Measurements from ENCODE around the gene GCNT2.
"Not testable (repeated sequence)": the region's sequence is repeated elsewhere in the genome, so short reads cannot be mapped to it uniquely, and the experiment has no call there.

GCNT2 gene

DNA sequence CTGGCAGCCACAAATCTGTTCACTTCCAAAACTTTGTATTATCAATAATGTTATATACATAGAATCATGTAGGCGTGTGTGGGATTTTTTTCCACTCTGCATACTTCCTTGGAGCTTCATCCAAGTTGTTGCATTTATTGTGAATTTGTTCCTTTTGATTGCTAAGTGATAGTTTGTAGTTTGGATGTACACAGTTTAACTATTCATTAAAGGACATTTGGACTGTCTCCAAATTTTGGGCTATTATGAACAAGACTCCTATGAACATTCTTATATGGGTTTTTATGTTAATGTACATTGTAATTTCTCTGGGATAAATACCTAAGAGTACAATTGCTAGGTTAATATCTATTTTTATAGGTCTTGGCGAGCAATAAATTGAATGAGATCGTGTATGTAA, 36.2 kb upstream of the GCNT2 start:
- TF ChIP-seq CTCF (IDR thresholded peaks at IDR 0.05; ENCODE audit: low read depth, low read length) = no peak
- DNase-seq (ENCODE audit: extremely low read depth, low read depth) = no peak

GRCh38 chr6:10485406-10485805, 35.7 kb upstream of the GCNT2 start:
- no peak for TF ChIP-seq CTCF (IDR thresholded peaks at IDR 0.05; ENCODE audit: low read depth, low read length)

DNA sequence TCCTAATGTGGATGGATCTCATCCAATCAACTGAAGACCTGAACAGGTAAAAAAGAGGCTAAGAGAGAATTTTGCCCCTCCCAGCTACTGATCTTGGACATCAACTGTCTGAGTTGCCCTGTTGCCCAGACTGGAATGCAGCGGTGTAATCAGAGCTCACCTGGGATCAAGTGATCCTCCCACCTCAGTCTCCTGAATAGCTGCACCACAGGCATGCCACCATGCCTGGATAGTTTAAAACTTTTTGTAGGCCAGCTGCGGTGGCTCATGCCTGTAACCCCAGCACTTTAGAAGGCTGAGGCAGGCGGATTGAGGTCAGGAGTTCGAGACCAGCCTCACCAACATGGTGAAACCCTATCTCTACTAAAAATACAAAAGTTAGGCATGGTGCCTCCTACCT, 34.9 kb upstream of the GCNT2 start:
- no peak for DNase-seq (ENCODE audit: extremely low read depth, low read depth)
- no peak for TF ChIP-seq CTCF (IDR thresholded peaks at IDR 0.05; ENCODE audit: low read depth, low read length)

More at GRCh38 chr6:10485406-10485805, 35.7 kb upstream of the GCNT2 start:
- no peak for DNase-seq (ENCODE audit: extremely low read depth, low read depth)

- DNase-seq (ENCODE audit: extremely low read depth, low read depth) = not testable (repeated sequence)
Measured at GRCh38 chr6:10486944-10487588, 34.1 kb upstream of the GCNT2 start.

- TF ChIP-seq CTCF (IDR thresholded peaks at IDR 0.05; ENCODE audit: low read depth, low read length) = no peak
- DNase-seq (ENCODE audit: extremely low read depth, low read depth) = no peak
Measured at GRCh38 chr6:10487668-10488327, 33.4 kb upstream of the GCNT2 start.

- no peak for TF ChIP-seq CTCF (IDR thresholded peaks at IDR 0.05; ENCODE audit: low read depth, low read length)
- DNase-seq (ENCODE audit: extremely low read depth, low read depth) = no peak
Measured at GRCh38 chr6:10491463-10491862, 29.7 kb upstream of the GCNT2 start.

DNA sequence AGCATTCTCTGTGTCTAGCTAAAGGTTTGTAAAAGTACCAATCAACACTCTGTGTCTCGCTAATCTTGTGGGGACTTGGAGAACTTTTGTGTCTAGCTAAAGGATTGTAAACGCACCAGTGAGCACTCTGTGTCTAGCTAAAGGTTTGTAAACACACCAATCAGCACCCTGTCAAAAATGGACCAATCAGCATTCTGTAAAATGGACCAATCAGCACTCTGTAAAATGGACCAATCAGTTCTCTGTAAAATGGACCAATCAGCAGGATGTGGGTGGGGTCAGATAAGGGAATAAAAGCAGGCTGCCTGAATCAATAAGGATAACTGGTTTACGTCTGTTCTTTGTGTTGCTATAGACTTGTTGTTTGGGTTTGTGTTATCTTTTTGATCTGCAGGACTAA, 29.2 kb upstream of the GCNT2 start:
- not testable (repeated sequence) for DNase-seq (ENCODE audit: extremely low read depth, low read depth)

DNA sequence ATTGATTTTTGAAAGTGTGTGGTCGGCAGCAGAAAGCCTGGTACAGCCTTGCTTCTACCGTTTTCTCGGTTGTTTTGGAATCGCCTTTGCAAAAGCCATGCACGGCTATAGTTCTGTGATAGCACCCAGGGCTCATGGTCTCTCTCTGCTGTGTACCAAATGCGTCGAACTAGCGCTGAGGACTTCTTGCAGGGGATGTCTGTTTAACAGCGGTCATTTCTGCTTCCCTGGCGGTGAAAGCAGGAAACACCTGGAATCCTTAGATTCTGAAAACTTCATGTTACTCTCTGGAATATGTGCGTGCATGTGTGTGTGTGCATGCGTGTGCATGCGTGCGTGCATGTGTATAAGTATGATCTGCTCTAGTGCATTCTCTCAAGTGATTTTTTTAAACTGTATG, 26.1 kb upstream of the GCNT2 start:
- DNase-seq (ENCODE audit: extremely low read depth, low read depth) = no peak
- TF ChIP-seq CTCF (IDR thresholded peaks at IDR 0.05; ENCODE audit: low read depth, low read length) = no peak

Measured in AG09319 (cell line).